ENCODE results near the gene PARP3.

Gene PARP3

GRCh38 chr3:51934139-51934850, 7.9 kb upstream of the PARP3 start:
- no peak for DNase-seq

- DNase-seq: no peak
Measured at GRCh38 chr3:51934991-51935885, 6.9 kb upstream of the PARP3 start.

GRCh38 chr3:51935886-51936755, 6.0 kb upstream of the PARP3 start:
- no peak for DNase-seq

GRCh38 chr3:51937014-51937413, 5.1 kb upstream of the PARP3 start:
- no peak for DNase-seq

GRCh38 chr3:51937611-51938450, 4.3 kb upstream of the PARP3 start:
- no peak for DNase-seq

- no peak for DNase-seq
Measured at GRCh38 chr3:51938780-51939425, 3.3 kb upstream of the PARP3 start.

- no peak for DNase-seq
Measured at GRCh38 chr3:51940648-51941462, 1.3 kb upstream of the PARP3 start.

GRCh38 chr3:51941463-51941797, 733 bp upstream of the PARP3 start:
- no peak for DNase-seq

GRCh38 chr3:51942603-51943450, 664 bp downstream of the PARP3 start:
- DNase-seq: no peak

GRCh38 chr3:51943451-51944391, 1.6 kb downstream of the PARP3 start:
- no peak for DNase-seq

- no peak for DNase-seq
Measured at GRCh38 chr3:51944451-51945021, 2.4 kb downstream of the PARP3 start.

GRCh38 chr3:51945031-51945840, 3.1 kb downstream of the PARP3 start:
- DNase-seq: no peak

GRCh38 chr3:51945926-51946705, 4.0 kb downstream of the PARP3 start:
- no peak for DNase-seq

- DNase-seq: no peak
Measured at GRCh38 chr3:51946796-51947195, 4.6 kb downstream of the PARP3 start.

- no peak for DNase-seq
Measured at GRCh38 chr3:51947215-51947900, 5.2 kb downstream of the PARP3 start.

- no peak for DNase-seq
Measured at GRCh38 chr3:51948016-51948580, 5.9 kb downstream of the PARP3 start.

Data from NCI-H1436 (cell line).